Testis (tissue), 2 donors: Measurements from ENCODE around the gene IL16.

Source experiments
- POLR2A ChIP-seq: fragments of 450-650 bp; IDR thresholded peaks from one replicate; pipeline ENCODE4 v1.6.1; 2017; ENCODE audit warnings: antibody characterized with exemption, mild to moderate bottlenecking, moderate library complexity
- TF ChIP-seq, protein P1 (sequence below), 3 experiments: fragments of 450-650 bp in 2 of 3; fragments of 200-600 bp in 1 of 3; sonication (generic) in 1 of 3; IDR thresholded peaks; one replicate each; pipeline ENCODE4 v1.5.1; 2016 to 2019; ENCODE audit warnings: antibody characterized with exemption in 3 of 3, mild to moderate bottlenecking in 2 of 3, moderate library complexity in 1 of 3

DNA sequence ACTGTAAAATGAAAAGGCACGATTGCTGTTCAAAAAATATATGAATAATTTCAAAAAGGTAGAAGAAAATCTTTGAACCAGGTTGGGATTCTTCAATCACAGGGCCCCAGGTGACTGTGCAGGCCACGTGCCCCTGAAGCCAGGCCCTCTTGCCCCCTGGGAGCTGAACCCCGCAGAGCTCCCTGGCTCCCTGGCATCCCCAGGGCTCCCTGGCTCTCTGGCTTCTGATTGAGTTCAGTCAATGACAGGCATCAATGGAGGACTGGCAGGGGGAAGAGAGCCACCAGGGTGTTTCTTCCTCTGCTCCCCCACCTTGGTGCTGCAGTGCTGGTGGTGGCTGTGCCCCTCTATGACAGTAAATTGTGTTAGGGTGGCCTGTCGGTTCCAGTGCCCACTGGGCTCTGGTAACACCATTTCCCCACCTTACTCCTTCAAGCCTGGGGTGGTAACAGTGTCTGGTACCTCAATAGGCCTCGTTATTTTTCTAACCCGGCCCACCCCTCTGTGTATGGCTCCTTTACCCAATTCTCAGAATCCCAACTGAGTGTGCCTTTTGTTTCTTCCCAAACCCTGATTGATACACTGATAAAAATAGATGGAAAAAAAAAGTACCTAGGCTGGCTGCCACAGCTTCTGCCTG, 64.6 kb downstream of the IL16 start:
- no peak for TF ChIP-seq POLR2A
- TF ChIP-seq, protein P1, sequence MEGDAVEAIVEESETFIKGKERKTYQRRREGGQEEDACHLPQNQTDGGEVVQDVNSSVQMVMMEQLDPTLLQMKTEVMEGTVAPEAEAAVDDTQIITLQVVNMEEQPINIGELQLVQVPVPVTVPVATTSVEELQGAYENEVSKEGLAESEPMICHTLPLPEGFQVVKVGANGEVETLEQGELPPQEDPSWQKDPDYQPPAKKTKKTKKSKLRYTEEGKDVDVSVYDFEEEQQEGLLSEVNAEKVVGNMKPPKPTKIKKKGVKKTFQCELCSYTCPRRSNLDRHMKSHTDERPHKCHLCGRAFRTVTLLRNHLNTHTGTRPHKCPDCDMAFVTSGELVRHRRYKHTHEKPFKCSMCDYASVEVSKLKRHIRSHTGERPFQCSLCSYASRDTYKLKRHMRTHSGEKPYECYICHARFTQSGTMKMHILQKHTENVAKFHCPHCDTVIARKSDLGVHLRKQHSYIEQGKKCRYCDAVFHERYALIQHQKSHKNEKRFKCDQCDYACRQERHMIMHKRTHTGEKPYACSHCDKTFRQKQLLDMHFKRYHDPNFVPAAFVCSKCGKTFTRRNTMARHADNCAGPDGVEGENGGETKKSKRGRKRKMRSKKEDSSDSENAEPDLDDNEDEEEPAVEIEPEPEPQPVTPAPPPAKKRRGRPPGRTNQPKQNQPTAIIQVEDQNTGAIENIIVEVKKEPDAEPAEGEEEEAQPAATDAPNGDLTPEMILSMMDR (IDR thresholded peaks at IDR 0.05): no peak
